Measurements from ENCODE around the gene ITGA1. TPM values are rescaled to one million over a fixed set of nuclear protein-coding genes. Genes with fewer than 3 reads are reported as not detected.

The ITGA1 gene
- total RNA-seq, 6 experiments from 2014 or later, result 66.5 to 116 (median 82.1) TPM

GRCh38 chr5:52759331-52759730, 28.4 kb upstream of the ITGA1 start:
- Histone ChIP-seq H3K9me3 (no peaks in the 10 kb centered on the region), H3K4me1 (no peaks in the 10 kb centered on the region), H3K4me3 (no peak overlapping the region), H3K27me3 (no peaks in the 10 kb centered on the region), H3K27ac (no peak overlapping the region), H3K36me3 (no peaks in the 10 kb centered on the region)
- WGBS (ENCODE audit: insufficient coverage, low coverage, low lambda C conversion rate, missing lambda C conversion rate), result 73% methylated on average over 1 of the region's 1 CpG
- TF ChIP-seq POLR2A (IDR thresholded peaks at IDR 0.05) (no peak), CTCF (IDR thresholded peaks at IDR 0.05) (no peak)
- no peak for ATAC-seq
- no peak for DNase-seq
- intact Hi-C loops (cut with DNase I), result no loop called here

- no peak overlapping the region for H3K4me3 ChIP-seq
- no peak for DNase-seq
- no peak for TF ChIP-seq CTCF (IDR thresholded peaks at IDR 0.05)
- TF ChIP-seq POLR2A (IDR thresholded peaks at IDR 0.05), result no peak
- 89% methylated on average over 1 of the region's 1 CpG for WGBS (ENCODE audit: insufficient coverage, low coverage, low lambda C conversion rate, missing lambda C conversion rate)
- no peaks in the 10 kb centered on the region for H3K9me3 ChIP-seq
- no peaks in the 10 kb centered on the region for H3K36me3 ChIP-seq
- ATAC-seq, result no peak
- no peak overlapping the region for H3K27ac ChIP-seq
- no peaks in the 10 kb centered on the region for H3K4me1 ChIP-seq
- no peaks in the 10 kb centered on the region for H3K27me3 ChIP-seq
- intact Hi-C loops (cut with DNase I), result no loop called here
These were observed 26.9 kb upstream of the ITGA1 start for GRCh38 chr5:52760695-52761366.

- TF ChIP-seq CTCF (IDR thresholded peaks at IDR 0.05) (no peak), POLR2A (IDR thresholded peaks at IDR 0.05) (no peak)
- no peaks in the 10 kb centered on the region for H3K9me3 ChIP-seq
- no peak overlapping the region for H3K4me3 ChIP-seq
- H3K36me3 ChIP-seq, result no peaks in the 10 kb centered on the region
- no peaks in the 10 kb centered on the region for H3K27me3 ChIP-seq
- ATAC-seq (no peak), DNase-seq (no peak)
- intact Hi-C loops (cut with DNase I), result no loop called here
- H3K4me1 ChIP-seq, result peaks cover 0 to under 1% (median 0%) of the 10 kb centered on the region in 4 donors
- no peak overlapping the region for H3K27ac ChIP-seq
- 94% methylated on average over 2 of the region's 2 CpGs for WGBS (ENCODE audit: insufficient coverage, low coverage, low lambda C conversion rate, missing lambda C conversion rate)
These were observed 20.4 kb upstream of the ITGA1 start for GRCh38 chr5:52767217-52767743.

- Histone ChIP-seq H3K36me3 (no peaks in the 10 kb centered on the region), H3K4me3 (no peak overlapping the region), H3K4me1 (peaks cover 0 to 6% (median under 1%) of the 10 kb centered on the region in 4 donors), H3K27me3 (no peaks in the 10 kb centered on the region), H3K9me3 (no peaks in the 10 kb centered on the region), H3K27ac (no peak overlapping the region)
- no peak for TF ChIP-seq POLR2A (IDR thresholded peaks at IDR 0.05)
- no peak for TF ChIP-seq CTCF (IDR thresholded peaks at IDR 0.05)
- DNase-seq (no peak), ATAC-seq (no peak)
- intact Hi-C loops (cut with DNase I), result no loop called here
- 74% methylated on average over 1 of the region's 1 CpG for WGBS (ENCODE audit: insufficient coverage, low coverage, low lambda C conversion rate, missing lambda C conversion rate)
These were observed 19.8 kb upstream of the ITGA1 start for GRCh38 chr5:52767766-52768480.
